ENCODE measurements around the gene CMTM4.
A peak's percentile ranks its signal among the peaks of the same experiment; 100 is the strongest.
"Not testable (repeated sequence)": the region's sequence is repeated elsewhere in the genome, so short reads cannot be mapped to it uniquely, and the experiment has no call there.

CMTM4 gene

DNA sequence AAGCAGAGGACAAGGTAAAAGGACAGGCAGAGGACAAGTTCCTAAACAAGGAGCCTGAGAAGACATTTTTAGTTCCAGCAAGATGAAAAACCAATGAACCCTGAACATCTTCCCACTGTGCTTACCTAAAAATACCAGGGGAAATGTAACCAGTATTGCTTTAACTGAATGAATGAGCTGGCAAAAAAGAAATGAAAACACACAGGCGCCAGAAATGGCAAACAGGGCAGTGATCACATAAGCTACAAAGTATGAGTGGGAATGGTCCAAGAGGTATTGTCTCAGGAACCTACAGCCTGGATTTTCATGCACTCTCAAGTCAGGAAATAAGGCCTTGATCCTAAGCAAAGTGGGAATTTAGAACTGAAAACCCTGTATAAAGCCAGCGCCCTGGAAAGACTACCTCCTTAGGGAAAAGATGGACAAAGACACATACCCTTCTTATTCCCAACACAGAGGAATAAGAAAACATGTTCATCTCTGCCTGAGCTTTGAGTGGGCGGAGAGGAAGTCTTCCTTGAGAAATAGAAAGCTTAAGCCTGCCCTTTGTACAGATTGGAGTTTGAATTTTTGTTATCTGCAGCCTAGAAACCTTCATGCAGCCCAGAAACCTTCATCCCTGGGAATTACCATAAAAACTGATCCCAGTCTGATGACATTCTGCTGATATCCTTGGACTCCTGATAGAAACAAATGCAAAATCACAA is 115.1 kb downstream of the CMTM4 start:
- in situ Hi-C loops (cut with MboI; ENCODE audit: low pct_unique_long_range_greater_than_20kb, low sequenced_read_pairs), result loop anchor here (25.0 kb wide), 1 partner anchor 169 kb away; no protein-coding TSS in a partner anchor
- DNase-seq, result no peak

- in situ Hi-C loops (cut with MboI; ENCODE audit: low pct_unique_long_range_greater_than_20kb, low sequenced_read_pairs), result loop anchor here (25.0 kb wide), 1 partner anchor 168 kb away; no protein-coding TSS in a partner anchor
- no peak for DNase-seq
Measured at GRCh38 chr16:66580605-66581209, 115.8 kb downstream of the CMTM4 start.

DNA sequence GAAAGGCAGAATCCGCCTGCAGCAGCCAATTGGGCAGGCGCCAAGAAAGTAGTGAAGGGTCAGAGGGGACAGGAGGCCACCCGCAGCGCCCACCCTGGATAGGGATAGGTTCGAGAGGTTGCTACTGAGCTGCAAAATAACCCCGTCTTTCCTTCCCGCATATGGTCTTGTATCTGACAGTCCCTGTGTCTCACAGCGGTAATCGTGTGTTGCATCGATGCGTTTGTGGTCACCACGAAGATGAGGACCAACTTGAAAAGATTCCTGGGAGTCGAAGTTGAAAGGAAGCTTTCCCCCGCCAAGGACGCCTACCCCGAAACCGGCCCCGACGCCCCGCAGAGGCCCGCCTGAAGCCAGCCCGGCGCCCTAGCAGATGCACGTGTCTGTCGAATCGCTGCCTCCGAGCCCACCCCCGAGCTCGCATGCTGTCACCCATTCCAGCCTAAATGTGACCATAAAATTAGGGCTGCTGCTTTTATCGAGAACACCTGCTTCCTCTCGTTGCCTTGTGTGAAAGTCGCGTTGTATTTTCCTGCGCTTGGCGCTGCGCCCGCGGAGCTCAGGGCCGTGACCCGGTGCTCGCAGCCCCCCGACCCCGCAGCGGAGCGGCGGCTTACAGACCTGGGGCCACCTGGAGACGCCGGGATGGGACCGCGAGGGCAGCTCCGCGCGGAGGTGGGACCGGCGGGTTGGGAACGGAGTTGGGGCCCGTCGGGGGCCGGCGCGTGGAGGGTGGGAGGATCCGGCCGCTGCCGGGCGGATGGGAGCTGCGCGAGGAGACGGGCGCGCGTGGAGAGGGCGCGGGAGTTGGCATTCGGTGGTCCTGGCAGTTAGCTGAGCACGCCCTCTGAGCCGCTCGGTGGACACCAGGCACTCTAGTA is 117.7 kb downstream of the CMTM4 start, which contains the start of gene CMTM2:
Gene CMTM2, plus strand, starts transcription at position 813 of the 881 bp plus-strand sequence. CDS start 145 bp downstream, outside the sequence.
- DNase-seq, result no peak
- in situ Hi-C loops (cut with MboI; ENCODE audit: low pct_unique_long_range_greater_than_20kb, low sequenced_read_pairs), result loop anchor here (25.0 kb wide), 1 partner anchor 167 kb away; no protein-coding TSS in a partner anchor

GRCh38 chr16:66576296-66576695 is 120.2 kb downstream of the CMTM4 start:
- in situ Hi-C loops (cut with MboI; ENCODE audit: low pct_unique_long_range_greater_than_20kb, low sequenced_read_pairs), result loop anchor here (25.0 kb wide), 1 partner anchor 164 kb away; no protein-coding TSS in a partner anchor
- no peak for DNase-seq

GRCh38 chr16:66575060-66575459 is 121.5 kb downstream of the CMTM4 start:
- DNase-seq, result no peak
- in situ Hi-C loops (cut with MboI; ENCODE audit: low pct_unique_long_range_greater_than_20kb, low sequenced_read_pairs), result loop anchor here (25.0 kb wide), 1 partner anchor 163 kb away; no protein-coding TSS in a partner anchor

DNA sequence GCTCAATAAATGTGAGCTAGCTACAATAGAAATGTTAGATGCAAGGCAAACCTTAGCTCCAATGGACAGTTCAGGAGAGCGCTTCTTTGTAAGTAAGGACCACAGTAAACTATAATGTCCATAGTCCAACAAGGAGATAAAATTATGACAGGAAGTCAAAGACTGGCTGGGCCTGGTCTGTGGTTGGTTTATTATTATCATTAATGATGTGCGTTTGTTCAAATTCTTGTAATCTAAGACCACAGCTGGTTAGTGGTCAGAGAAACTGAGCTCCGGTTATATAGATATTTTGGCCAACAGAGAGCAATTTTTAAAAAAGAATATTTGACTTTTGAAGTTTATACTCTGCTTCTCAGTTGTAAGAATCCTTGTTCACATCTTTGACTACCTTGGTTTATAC is 122.0 kb downstream of the CMTM4 start:
- in situ Hi-C loops (cut with MboI; ENCODE audit: low pct_unique_long_range_greater_than_20kb, low sequenced_read_pairs), result no loop called here
- no peak for DNase-seq

DNA sequence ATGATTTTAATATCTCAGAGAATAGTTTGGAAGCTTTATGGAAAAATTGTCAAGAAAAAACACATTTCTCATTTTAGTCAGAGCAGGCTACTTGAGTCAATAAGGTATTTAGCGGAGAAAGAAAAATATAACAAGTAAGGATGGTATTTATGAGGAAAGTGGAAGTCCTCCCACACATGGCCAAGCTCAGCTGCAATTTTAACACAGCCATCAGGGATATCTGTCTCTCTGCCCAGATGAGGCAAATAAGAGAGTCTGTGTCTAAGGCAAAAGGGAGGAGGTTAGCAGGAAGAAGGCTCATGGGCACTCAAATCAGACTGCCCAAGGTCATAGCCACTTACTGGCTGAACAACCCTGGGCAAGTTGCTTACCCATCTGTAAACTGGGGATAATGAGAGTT is 122.5 kb downstream of the CMTM4 start:
- DNase-seq, result no peak
- in situ Hi-C loops (cut with MboI; ENCODE audit: low pct_unique_long_range_greater_than_20kb, low sequenced_read_pairs), result no loop called here

- in situ Hi-C loops (cut with MboI; ENCODE audit: low pct_unique_long_range_greater_than_20kb, low sequenced_read_pairs), result no loop called here
- DNase-seq, result peak; percentile 26
Measured at GRCh38 chr16:66572356-66572755, 124.2 kb downstream of the CMTM4 start.

GRCh38 chr16:66569827-66570405 is 126.6 kb downstream of the CMTM4 start:
- in situ Hi-C loops (cut with MboI; ENCODE audit: low pct_unique_long_range_greater_than_20kb, low sequenced_read_pairs), result no loop called here
- no peak for DNase-seq

GRCh38 chr16:66569131-66569530 is 127.4 kb downstream of the CMTM4 start:
- DNase-seq, result no peak
- in situ Hi-C loops (cut with MboI; ENCODE audit: low pct_unique_long_range_greater_than_20kb, low sequenced_read_pairs), result no loop called here

- DNase-seq, result no peak
- in situ Hi-C loops (cut with MboI; ENCODE audit: low pct_unique_long_range_greater_than_20kb, low sequenced_read_pairs), result no loop called here
Measured at GRCh38 chr16:66568355-66568754, 128.2 kb downstream of the CMTM4 start.

DNA sequence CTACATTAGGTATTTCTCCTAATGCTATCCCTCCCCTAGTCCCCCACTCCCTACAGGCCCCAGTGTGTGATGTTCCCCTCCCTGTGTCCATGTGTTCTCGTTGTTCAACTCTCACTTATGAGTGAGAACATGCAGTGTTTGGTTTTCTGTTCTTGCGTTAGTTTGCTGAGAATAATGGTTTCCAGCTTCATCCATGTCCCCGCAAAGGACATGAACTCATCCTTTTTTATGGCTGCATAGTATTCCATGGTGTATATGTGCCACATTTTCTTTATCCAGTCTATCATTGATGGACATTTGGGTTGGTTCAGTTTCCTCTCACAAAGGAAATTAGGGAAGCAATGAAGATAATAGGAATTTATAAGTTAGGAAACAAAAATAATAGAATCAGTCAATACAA is 129.3 kb downstream of the CMTM4 start:
- DNase-seq; in situ Hi-C loops (cut with MboI; ENCODE audit: low pct_unique_long_range_greater_than_20kb, low sequenced_read_pairs): not testable (repeated sequence)

DNA sequence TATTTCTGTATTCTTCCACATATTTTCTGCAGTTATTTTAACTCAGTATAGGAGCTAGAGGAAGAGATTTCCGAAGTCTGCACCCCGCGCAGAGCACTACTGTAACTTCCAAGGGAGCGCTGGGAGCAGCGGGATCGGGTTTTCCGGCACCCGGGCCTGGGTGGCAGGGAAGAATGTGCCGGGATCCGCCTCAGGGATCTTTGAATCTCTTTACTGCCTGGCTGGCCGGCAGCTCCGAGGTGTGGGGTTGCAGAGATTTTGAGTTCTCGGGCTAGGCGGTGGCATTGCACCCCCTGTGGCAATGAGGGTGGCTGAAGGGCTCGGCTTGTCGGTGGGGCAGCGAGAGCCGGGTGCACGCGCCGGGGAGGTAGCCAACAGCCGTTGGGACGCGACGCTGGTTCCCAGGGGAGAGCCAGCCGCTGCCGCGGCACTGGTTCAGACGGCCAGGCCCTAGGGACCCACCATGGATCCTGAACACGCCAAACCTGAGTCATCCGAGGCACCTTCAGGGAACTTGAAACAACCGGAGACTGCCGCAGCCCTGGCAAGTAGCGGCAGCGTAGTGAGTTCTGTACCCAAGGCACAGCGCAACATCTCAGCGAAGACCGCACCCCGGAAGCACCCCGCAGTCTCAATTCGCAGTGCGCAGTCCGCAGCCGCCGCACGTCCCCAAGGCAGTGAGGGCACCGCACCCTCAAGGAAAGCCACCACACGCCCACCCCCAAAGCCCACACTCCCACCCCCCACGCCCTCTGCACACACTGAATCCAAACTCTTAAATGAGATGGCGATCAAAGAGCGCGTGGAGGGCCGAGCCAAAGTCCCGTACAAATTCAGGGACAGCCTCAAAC is 130.3 kb downstream of the CMTM4 start, which contains the start of gene CMTM1:
Gene CMTM1, plus strand, starts transcription at position 389 of the 851 bp plus-strand sequence. Its CDS starts 75 bp downstream, at position 464.
- in situ Hi-C loops (cut with MboI; ENCODE audit: low pct_unique_long_range_greater_than_20kb, low sequenced_read_pairs), result no loop called here
- DNase-seq, result no peak

Measured in KBM-7 (cell line).